ENCODE results near the gene CBX1.

The CBX1 gene

DNA sequence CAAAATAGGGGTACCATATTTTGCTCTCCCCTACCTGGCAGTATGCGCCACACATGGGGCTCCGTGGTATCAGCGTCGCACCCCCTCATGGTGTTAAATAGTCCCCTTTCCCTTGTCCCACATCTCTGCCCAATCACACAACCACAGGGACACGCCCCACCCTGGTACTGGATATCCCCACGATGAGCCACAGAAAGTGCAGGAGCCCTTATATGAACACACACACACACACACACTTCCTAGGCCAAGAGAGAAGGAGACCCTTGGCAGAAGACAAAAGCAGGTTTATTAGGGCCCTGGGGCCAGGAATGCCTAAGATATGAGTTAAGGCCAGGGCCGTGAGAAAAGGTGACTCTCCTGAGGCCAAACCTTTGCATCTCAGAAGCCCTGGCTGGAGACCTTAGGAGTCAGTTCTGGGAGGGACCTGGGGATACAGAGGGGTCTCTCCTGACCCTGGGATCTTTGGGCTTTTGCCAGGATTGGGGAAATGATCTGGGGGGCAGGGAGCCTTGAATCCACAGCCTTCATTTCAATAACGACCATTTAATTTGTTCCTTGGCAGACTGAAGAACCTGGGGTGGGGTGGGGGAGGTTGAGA lies 75.3 kb downstream of the CBX1 start:
- no peak for DNase-seq (ENCODE audit: low read depth)

DNA sequence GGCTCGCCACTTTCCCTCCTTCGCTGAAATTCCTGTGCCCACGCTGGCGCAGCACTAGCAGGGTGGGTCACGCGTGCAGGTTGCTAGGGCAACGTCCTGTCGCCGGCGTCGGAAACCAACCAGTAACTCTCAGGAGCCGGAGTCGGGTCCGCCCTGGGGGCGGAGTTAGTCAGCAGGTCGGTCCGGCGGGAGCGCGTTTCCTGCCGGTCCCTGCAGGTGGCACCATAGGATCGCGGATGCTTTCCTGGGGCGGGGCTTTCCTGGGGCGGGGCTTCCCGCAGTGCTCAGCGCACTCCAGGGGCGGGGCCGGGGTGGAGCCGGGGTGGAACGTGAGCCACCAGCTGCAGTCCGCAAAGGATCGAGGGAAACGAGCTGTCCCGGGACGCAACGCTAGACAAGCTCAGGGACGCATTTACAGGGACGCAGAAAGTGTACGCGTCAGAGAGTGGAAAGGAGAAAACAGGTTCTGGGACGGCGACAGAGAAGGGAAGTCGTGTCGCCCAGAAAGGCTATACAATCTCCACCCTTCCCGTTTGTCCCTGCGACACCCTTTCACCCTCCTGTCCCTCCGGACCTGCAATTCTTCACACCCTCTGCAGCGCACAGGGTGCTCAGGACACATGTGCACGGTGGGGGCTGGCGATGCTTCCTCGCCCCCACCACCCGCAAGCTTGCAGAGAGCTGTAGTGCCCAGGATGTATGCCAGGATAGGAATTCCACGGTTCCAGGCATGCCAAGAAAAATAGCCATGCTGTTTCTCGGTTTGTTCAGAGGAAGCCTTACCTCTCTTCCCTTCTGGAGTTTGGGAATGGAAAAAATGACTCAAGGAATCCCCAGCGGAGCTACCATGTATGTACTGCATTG lies 76.0 kb downstream of the CBX1 start:
- peak; percentile 96 for DNase-seq (ENCODE audit: low read depth)

DNA sequence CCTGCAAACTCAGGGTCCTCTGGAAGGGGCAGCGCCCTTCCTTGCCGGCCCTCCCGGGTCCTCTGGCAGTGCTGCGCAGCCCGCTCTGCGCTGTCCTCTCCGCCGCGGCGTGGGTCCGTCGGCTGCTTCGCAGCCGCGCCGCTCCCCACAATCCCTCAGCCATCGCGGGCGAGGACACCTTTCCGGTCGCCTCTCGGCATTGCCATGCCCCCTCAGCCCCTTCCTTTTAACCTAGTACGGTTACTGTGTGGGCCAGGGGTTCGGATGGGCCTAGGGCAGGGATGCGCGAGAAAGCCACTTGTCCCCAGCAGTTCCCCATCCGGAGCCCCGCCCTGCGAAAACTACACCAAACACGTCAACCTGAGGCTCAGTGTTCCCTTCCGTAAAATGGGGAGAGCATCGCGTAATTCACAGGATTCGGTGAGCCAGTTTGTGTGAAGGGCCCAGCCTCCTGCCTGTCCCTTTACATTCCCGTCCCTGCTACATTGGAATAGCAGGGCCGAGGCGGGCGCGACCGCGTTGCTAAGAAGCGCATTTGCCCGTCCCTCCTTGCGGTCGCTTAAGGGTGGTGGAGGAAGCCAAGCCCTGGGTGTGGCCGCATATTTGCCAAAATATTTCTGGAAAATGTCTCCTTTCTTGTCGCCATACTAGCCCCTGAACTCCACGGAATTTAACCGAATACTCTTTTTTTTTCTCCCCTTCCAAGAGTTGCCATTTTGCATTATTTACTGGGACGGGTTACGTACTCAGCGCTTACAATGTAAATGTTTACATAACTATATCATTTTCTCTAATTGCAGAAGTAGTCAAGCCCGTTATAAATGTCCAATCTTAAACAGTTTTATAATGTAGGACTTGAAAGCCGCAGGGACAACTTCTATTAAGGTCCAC lies 76.9 kb downstream of the CBX1 start:
- DNase-seq (ENCODE audit: low read depth) = no peak

DNA sequence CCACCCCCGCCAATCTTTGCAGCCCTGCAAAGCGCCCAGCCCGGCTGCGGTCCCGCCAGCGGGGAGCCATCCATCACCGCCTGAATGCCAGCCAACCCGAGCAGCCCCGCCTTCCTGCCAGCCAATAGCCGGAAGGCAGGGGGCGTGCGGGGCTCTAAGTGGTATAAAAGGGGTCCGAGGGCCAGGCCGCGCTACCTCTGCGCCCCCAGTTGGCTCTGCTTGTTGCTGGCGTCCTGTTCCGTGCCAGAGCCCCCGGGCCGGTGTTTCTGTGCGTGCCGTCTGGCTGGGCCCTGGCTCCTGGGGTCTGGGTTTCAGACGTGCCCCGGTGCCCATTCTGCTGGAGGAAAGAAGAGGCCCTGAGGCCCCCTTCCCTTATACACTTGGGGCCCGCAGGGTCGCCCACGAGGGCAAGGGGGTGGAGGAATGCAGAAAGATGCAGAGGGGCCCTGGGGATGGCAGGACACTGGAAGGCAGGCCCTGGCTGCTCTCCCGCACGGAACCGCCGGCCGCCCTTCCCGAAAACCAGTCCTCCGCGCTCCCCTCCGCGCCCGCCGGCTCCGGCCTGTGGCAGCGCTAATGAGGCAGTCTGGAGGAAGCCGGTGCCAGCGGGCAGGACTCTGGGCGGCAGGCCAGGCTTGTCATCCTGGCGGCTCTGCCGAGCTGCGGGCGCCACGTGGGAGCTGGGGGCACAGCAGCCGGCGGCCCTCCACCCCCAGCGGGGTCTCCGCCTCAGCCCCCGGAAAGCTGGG lies 77.7 kb downstream of the CBX1 start:
- peak; percentile 8 for DNase-seq (ENCODE audit: low read depth)

DNA sequence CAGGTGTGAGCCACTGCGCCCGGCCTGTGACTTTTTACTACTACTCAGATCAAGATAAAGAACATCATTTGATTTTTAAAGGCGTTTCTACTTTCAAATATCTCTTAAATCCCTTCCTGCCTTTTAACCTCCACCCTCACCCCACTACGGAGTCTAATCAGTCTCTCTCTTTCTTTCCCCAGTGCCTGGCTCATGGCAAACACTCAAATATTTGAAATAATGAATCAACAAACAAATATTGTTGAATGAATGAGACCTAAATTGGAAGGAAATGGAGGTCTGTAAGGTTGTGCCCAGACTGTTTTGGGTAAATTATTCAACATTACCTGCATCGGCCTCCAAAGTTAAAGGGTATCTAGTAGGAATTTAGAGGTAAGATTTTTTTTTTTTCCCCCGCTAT lies 78.4 kb downstream of the CBX1 start:
- DNase-seq (ENCODE audit: low read depth) = no peak

DNA sequence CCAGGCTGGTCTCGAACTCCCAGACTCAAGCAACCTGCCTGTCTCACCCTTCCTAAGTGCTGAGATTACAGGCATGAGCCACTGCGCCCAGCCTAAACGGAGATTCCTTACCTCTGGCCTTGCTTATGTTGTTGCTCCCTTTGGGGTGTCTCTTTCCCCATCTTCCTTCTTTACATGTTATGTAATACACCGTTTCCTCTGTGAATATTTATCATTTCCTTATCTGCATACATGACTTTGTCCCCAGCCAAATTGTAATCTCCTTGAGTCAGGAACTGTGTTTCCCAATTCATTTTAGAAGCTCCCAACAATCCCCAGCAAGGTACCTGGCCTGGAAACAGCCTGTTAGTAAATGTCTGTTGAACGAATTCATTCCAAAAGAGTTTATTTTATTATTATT lies 79.3 kb downstream of the CBX1 start:
- no peak for DNase-seq (ENCODE audit: low read depth)
